Ishikawa (cell line): ENCODE data around the gene ARMC7.

ENCODE experiments used
- CEBPB ChIP-seq: IDR thresholded peaks from 2 replicates; pipeline ENCODE4 v1.6.1; 2012
- CREB1 ChIP-seq: IDR thresholded peaks from 2 replicates; pipeline ENCODE4 v1.6.1; 2012; ENCODE audit warnings: low read depth
- EGR1 ChIP-seq: IDR thresholded peaks from 2 replicates; pipeline ENCODE4 v1.6.1; 2012
- EP300 ChIP-seq: IDR thresholded peaks from 2 replicates; pipeline ENCODE4 v1.6.1; 2012; ENCODE audit warnings: borderline replicate concordance
- FOXM1 ChIP-seq: IDR thresholded peaks from 2 replicates; pipeline ENCODE4 v1.6.1; 2012; ENCODE audit warnings: low read depth, borderline replicate concordance
- MAX ChIP-seq: IDR thresholded peaks from 2 replicates; pipeline ENCODE4 v1.6.1; 2012
- NFIC ChIP-seq: IDR thresholded peaks from 2 replicates; pipeline ENCODE4 v1.6.1; 2012
- RAD21 ChIP-seq: IDR thresholded peaks from 2 replicates; pipeline ENCODE4 v1.6.1; 2012; ENCODE audit warnings: low read depth
- REST ChIP-seq: IDR thresholded peaks from 2 replicates; pipeline ENCODE4 v1.6.1; 2012; ENCODE audit warnings: low read depth, mild to moderate bottlenecking
- TAF1 ChIP-seq: IDR thresholded peaks from 2 replicates; pipeline ENCODE4 v1.6.1; 2012; ENCODE audit warnings: low read depth, mild to moderate bottlenecking
- TCF12 ChIP-seq: IDR thresholded peaks from 2 replicates; pipeline ENCODE4 v1.6.1; 2012; ENCODE audit warnings: low read depth
- TEAD4 ChIP-seq: IDR thresholded peaks from 2 replicates; pipeline ENCODE4 v1.6.1; 2012
- USF1 ChIP-seq: IDR thresholded peaks from 2 replicates; pipeline ENCODE4 v1.6.1; 2012
- YY1 ChIP-seq: IDR thresholded peaks from 2 replicates; pipeline ENCODE4 v1.6.1; 2012; ENCODE audit warnings: low read depth
- ZBTB7A ChIP-seq: IDR thresholded peaks from 2 replicates; pipeline ENCODE4 v1.6.1; 2012; ENCODE audit warnings: low read depth

Gene ARMC7

GRCh38 chr17:75152523-75152921 is 42.8 kb downstream of the ARMC7 start:
- TF ChIP-seq USF1 (no peak), EP300 (no peak), CEBPB (no peak), EGR1 (no peak), REST (no peak), ZBTB7A (no peak), TCF12 (no peak), TEAD4 (no peak), RAD21 (no peak), TAF1 (no peak)

GRCh38 chr17:75152922-75153779 is 43.4 kb downstream of the ARMC7 start:
- TF ChIP-seq REST: no peak
- TF ChIP-seq TCF12: 0 out of 2 replicates have a peak, but pooled peaks have one; percentile 28
- no peak for TF ChIP-seq EP300
- TF ChIP-seq RAD21: no peak
- TF ChIP-seq EGR1: no peak

- TF ChIP-seq MAX (peak; percentile 85), CREB1 (no peak), TEAD4 (no peak), ZBTB7A (peak; percentile 90), NFIC (no peak), REST (no peak), EP300 (0 out of 2 replicates have a peak, but pooled peaks have one; percentile 21), RAD21 (no peak), CEBPB (no peak), USF1 (no peak), FOXM1 (no peak), YY1 (0 out of 2 replicates have a peak, but pooled peaks have one; percentile 21), TAF1 (no peak), TCF12 (no peak), EGR1 (no peak)
Observed at GRCh38 chr17:75153780-75154194, 44.0 kb downstream of the ARMC7 start.

GRCh38 chr17:75154195-75155106 is 44.7 kb downstream of the ARMC7 start, which contains the start of gene JPT1:
JPT1 (minus strand) TSS chr17:75154512; CDS start chr17:75154397, 115 bp downstream.
- TF ChIP-seq MAX: peak; percentile 82
- TF ChIP-seq EP300: peak; percentile 41
- TF ChIP-seq CREB1: peak; percentile 48; the same call in 1 of the 2 replicates
- peak; percentile 61; the same call in 1 of the 2 replicates for TF ChIP-seq YY1
- peak; percentile 44 for TF ChIP-seq TEAD4
- TF ChIP-seq FOXM1: peak; percentile 93
- TF ChIP-seq REST: no peak
- TF ChIP-seq USF1: no peak
- no peak for TF ChIP-seq CEBPB
- 0 out of 2 replicates have a peak, but pooled peaks have one; percentile 72 for TF ChIP-seq ZBTB7A
- no peak; the same call in 1 of the 2 replicates for TF ChIP-seq TCF12
- TF ChIP-seq EGR1: peak; percentile 23
- TF ChIP-seq TAF1: peak; percentile 94
- no peak for TF ChIP-seq RAD21
- TF ChIP-seq NFIC: peak; percentile 52; the same call in 1 of the 2 replicates
